SIG-M5 treated with dmso at 0.1 percent for 504 hours (cell line): ENCODE results near the gene MRPS34.

Source experiments
- DNase-seq: peaks from one replicate; lab custom pipeline; 2025; ENCODE audit not compliant: unreplicated experiment; lab: John Stamatoyannopoulos, UW

MRPS34 gene

DNA sequence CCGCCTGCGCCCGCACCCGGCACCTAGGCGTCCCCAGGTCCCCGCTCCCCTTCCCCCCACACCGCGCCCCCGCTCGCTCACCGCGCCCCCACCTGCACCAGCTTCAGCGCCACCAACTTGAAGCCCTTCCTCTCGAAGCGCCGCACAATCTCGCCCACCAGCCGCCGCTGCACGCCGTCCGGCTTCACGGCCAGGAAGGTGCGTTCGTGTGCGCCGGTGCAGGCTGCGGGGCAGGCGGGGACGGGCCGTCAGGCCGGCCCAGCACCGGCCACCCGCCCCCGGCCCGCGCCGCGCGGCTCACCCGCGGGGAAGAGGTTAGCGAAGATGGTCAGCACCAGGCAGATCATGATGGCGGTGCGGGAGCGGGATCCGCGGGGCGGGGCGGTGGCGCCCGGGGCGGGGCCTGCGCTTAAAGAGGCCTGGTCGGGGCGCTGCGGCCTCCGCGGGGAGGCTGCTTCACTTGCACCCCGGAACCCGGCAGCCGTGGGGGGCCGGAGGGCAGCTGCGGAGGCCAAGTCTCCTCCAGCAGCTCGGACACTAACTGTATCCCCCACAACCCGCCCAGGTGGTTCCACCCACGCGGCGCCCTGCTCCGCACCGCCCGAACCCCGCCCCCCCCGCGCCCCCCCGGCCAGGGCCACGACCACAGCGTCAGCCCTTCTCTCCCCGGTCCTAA lies 1.6 kb downstream of the MRPS34 start, which contains the start of gene NME3:
Gene NME3 (minus strand): TSS at position 356 of the 676 bp plus-strand sequence. CDS start 9 bp downstream, at position 347.
- peak; percentile 50 for DNase-seq

- no peak for DNase-seq
Measured at GRCh38 chr16:1770328-1771187, 2.4 kb downstream of the MRPS34 start.

DNA sequence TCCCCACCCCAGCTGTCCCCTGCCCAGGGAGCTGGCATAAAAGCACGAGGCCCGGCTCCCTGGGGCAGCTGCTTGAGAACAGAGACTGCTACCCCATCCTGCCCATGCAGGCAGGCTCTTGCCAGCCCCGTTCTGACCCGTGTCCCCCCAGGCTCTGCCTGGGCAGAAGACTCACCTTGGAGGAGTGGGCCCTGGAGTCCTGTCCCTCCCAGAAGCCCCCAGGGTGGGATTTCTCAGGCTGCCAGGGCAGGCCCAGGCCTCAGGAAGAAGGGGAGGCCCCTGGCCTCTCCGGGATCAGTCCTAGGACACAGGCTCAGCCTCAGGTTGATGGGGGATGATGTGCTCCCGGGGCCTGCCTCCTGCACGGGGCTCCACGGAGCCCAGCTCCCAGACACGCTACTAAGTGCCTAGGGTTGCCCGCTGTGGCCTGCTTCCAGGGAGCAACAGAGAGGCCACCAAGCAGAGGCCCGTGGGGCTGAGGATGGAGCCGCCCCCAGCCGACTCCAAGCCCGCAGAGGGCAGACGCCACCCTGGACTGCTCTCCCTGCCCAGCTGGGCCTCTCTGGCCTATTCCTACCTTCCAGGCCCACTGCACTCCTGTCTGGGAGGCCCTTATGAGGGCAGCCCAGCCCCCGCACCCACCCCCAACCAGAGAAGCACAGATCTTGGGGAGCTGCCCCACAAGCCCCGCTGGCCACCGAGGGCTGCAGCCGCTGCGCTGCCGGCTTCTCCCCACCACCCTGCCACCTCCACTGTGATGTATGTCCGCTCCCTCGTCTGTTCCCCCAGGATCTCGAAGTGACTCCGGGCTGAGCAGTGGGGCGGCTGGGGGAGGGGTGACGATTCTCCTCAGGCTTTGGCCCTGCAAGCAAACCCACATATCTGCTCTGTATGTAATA lies 3.3 kb downstream of the MRPS34 start:
- DNase-seq, result no peak

DNA sequence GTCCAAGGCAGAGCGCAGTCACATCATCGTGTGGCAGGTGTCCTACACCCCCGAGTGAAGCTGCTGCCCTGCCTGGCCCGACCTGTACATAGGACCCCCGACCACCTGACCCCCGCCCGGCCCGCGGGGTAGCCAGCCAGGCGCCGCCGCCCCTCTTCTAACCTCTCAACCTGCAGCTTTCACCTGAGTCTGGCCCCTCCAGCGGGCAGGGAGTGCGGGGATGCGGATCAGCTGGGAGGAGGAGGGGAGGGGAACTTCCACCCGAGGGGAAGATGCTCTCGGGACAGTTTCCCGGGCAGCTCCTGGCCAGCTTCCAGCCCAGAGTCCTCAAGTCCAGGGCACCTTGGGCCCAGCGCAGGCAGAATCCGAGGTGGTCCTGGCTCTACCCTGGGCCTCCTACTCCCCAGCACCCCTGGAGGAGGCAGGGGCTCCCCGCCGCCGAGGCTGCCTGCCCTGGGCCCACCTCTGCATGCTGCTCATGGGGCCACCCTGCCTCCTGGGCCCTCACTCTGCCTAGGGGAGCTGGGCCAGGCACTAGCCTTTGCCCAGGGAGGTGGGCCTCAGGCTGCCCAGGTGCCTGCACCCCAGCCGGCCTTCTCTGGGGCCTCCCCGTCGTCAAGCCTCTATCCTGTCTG lies 4.0 kb downstream of the MRPS34 start:
- DNase-seq, result no peak

- DNase-seq, result no peak
Measured at GRCh38 chr16:1768061-1768766, 4.7 kb downstream of the MRPS34 start.

GRCh38 chr16:1767116-1767994 lies 5.6 kb downstream of the MRPS34 start:
- no peak for DNase-seq

DNA sequence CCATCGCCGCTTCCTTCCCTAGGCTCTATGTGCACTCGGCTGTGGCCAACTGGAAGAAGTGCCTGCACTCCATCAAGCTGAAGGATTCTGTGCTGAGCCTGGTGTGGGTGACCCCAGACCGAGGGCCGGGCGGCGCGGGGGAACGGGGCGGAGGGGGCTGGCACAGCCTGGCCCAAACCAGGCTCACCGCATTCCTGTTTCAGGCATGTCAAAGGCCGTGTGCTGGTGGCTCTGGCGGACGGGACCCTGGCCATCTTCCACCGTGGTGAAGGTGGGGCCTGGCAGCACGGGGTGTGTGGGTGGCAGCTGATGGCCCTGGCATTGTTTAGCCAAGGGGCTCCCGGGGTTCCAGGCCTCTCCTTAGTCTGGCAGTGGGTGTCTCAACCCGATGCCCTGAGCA lies 6.2 kb downstream of the MRPS34 start:
- no peak for DNase-seq

DNA sequence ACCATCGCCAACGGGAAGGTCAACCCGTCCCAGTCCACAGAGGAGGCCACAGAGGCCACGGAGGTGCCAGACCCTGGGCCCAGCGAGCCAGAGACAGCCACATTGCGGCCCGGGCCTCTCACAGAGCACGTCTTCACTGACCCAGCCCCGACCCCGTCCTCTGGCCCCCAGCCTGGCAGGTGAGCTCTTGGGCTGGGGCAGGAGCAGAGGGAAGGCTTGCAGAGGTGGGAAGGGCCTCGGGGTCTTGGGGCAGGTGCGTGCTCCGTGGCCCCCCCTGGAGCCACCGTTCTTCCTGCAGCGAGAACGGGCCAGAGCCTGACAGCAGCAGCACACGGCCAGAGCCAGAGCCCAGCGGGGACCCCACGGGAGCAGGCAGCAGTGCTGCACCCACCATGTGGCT lies 6.7 kb downstream of the MRPS34 start:
- no peak for DNase-seq

- no peak for DNase-seq
Measured at GRCh38 chr16:1765826-1766225, 7.1 kb downstream of the MRPS34 start.

- DNase-seq, result no peak
Measured at GRCh38 chr16:1764971-1765370, 8.0 kb downstream of the MRPS34 start.

GRCh38 chr16:1763521-1764511 lies 9.1 kb downstream of the MRPS34 start:
- no peak for DNase-seq

DNA sequence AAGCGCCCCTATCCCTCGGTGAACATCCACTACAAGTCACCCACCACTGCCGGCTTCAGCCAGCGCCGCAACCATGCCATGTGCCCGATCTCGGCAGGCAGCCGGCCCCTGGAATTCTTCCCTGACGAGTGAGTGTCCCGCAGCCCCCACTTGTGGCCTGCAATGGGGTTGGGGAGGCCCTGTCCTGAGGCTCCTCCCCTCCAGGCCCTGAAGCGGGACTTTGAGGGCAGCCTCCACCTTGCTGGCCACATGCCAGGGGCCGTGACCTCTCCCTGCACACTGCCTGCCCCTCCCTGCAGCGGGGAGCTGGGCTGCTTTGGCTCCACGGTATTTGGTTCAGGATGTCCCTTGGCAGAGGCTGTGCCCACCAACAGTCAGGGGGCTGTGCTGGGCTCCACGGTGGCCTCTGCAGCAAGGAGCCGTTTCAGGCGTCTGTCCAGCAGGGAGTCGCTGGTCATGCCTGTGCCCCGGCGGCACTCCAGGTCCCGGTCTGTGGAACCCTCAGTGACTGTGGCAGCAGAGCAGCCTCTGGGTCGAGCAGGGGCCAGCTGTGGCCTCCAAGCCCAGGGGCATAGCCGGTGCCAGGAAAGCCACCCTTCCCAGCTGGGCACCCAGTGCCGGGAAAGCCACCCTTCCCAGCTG lies 9.9 kb downstream of the MRPS34 start:
- DNase-seq, result no peak

- DNase-seq, result no peak
Measured at GRCh38 chr16:1762196-1762878, 10.6 kb downstream of the MRPS34 start.

DNA sequence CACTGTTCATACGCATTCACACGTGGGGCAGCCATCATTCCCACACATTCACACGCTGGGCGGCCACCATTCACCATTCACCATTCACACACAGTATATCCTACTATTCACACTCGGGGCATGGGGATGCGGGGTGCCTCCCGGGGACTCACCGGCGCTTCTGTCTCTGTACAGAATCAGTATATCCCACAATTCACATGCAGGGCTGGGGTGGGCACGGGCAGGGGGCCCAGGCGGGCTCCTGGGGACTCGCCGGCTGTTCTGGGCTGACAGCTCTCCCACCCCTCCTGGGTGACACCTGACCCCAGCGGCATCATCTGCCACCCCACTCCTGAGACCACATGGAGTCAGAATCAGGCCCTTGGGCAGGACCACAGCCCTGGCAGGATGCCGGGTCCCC lies 11.2 kb downstream of the MRPS34 start:
- no peak for DNase-seq

DNA sequence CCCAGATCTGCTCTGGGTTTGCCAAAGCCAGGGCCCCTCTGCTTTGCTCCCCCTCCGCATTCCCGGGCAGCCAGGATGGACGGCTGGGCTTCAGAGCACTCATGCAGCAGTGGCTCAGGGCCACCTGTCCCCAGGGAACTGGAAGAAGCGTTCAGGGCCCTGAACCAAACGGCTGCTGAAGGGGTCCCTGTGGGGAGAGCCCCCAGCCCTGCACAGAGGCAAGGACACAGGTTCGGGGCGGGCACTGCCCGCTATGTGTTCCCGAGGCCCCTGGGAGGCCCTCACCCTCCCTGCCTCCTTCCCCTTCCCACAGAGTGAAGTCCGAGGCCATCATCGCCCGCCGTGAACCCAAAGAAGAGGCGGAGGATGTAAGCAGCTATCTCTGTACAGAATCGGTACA lies 12.0 kb downstream of the MRPS34 start:
- no peak for DNase-seq

GRCh38 chr16:1759511-1759910 lies 13.4 kb downstream of the MRPS34 start:
- DNase-seq, result no peak

GRCh38 chr16:1758923-1759322 lies 14.0 kb downstream of the MRPS34 start:
- no peak for DNase-seq
